DLD1 (cell line): ENCODE measurements around the gene MOAP1.

Experiments used
- in situ Hi-C: cut with HindIII; loops from 2 replicates; pipeline ENCODE4 v1.10.0; 2017; ENCODE audit warnings: low sequenced_read_pairs

MOAP1 gene

GRCh38 chr14:93150227-93151208, 34.2 kb downstream of the MOAP1 start:
- in situ Hi-C loops: no loop called here

GRCh38 chr14:93148979-93149378, 35.7 kb downstream of the MOAP1 start:
- in situ Hi-C loops: loop anchor here (25.0 kb wide), 1 partner anchor 312 kb away; no protein-coding TSS in a partner anchor

GRCh38 chr14:93146119-93146518, 38.6 kb downstream of the MOAP1 start:
- in situ Hi-C loops: loop anchor here (25.0 kb wide), 1 partner anchor 309 kb away; no protein-coding TSS in a partner anchor

GRCh38 chr14:93142854-93143652, 41.6 kb downstream of the MOAP1 start:
- in situ Hi-C loops: loop anchor here (25.0 kb wide), 1 partner anchor 306 kb away; no protein-coding TSS in a partner anchor

GRCh38 chr14:93137864-93138263, 46.8 kb downstream of the MOAP1 start:
- in situ Hi-C loops: loop anchor here (5.0 to 25.0 kb wide), 2 partner anchors 176 to 301 kb away; no protein-coding TSS in a partner anchor

GRCh38 chr14:93136508-93136907, 48.2 kb downstream of the MOAP1 start:
- in situ Hi-C loops: loop anchor here (5.0 to 25.0 kb wide), 2 partner anchors 174 to 299 kb away; no protein-coding TSS in a partner anchor

GRCh38 chr14:93136009-93136408, 48.7 kb downstream of the MOAP1 start:
- in situ Hi-C loops: loop anchor here (5.0 to 25.0 kb wide), 2 partner anchors 174 to 299 kb away; no protein-coding TSS in a partner anchor

- in situ Hi-C loops: loop anchor here (5.0 to 25.0 kb wide), 2 partner anchors 173 to 298 kb away; no protein-coding TSS in a partner anchor
These were observed 49.3 kb downstream of the MOAP1 start for GRCh38 chr14:93135399-93135798.

GRCh38 chr14:93133464-93133863, 51.2 kb downstream of the MOAP1 start:
- in situ Hi-C loops: loop anchor here (25.0 kb wide), 1 partner anchor 296 kb away; no protein-coding TSS in a partner anchor

- in situ Hi-C loops: loop anchor here (25.0 kb wide), 1 partner anchor 295 kb away; no protein-coding TSS in a partner anchor
These were observed 52.1 kb downstream of the MOAP1 start for GRCh38 chr14:93132472-93133065.
